IMR-90 (cell line): ENCODE results near the gene CFAP43. TPM values are rescaled to one million over a fixed set of nuclear protein-coding genes. Genes with fewer than 3 reads are reported as not detected.

Experiments
- ATAC-seq: fragments of 200-7000 bp; cut with Tn5 transposase; 2 replicates; pipeline ENCODE4 v1.9.1; 2020; ENCODE audit warnings: low read depth, mild to moderate bottlenecking, moderate library complexity
- BruUV-seq: library from RNA; stranded (reverse); fragments of 400-500 nt; replicated peaks from 2 replicates; lab custom pipeline; 2021; lab: Mats Ljungman, UMichigan
- CTCF ChIA-PET: fragments of 300-600 bp; formaldehyde crosslinking; extraction: SDS; loops from one replicate; lab custom pipeline; 2021; ENCODE audit warnings: antibody characterized with exemption; lab: Yijun Ruan, JAX
- POLR2A ChIA-PET: fragments of 300-600 bp; sonication (Branson Sonifier 250); formaldehyde crosslinking; loops from one replicate; lab custom pipeline; 2022; ENCODE audit warnings: antibody characterized with exemption; ENCODE audit not compliant: unreplicated experiment; lab: Charles Lee
- DNase-seq: peaks from one replicate; pipeline ENCODE4 v3.0.0; 2013
- H2AFZ ChIP-seq: replicated peaks from 2 replicates; pipeline ENCODE3; 2013; ENCODE audit warnings: low read length, mild to moderate bottlenecking; ENCODE audit not compliant: poor library complexity
- H2AK5ac ChIP-seq: 2 replicates; pipeline ENCODE4 v1.6.1; 2013; ENCODE audit warnings: low read depth, low read length, inconsistent platforms
- H2AK9ac ChIP-seq: replicated peaks from 2 replicates; pipeline ENCODE3; 2013; ENCODE audit warnings: mild to moderate bottlenecking, low read depth, low read length, moderate library complexity; ENCODE audit not compliant: poor library complexity
- H2BK120ac ChIP-seq: 2 replicates; pipeline ENCODE4 v1.6.1; 2013; ENCODE audit warnings: low read depth, low read length, inconsistent platforms
- H2BK15ac ChIP-seq: 3 replicates; pipeline ENCODE4 v1.6.1; 2013; ENCODE audit warnings: low read depth, low read length, inconsistent platforms
- H2BK20ac ChIP-seq: 2 replicates; pipeline ENCODE4 v1.6.1; 2013; ENCODE audit warnings: low read depth, mild to moderate bottlenecking, inconsistent platforms, low read length, moderate library complexity
- H2BK5ac ChIP-seq: 2 replicates; pipeline ENCODE4 v1.6.1; 2013; ENCODE audit warnings: mild to moderate bottlenecking, low read depth, low read length, inconsistent platforms; ENCODE audit not compliant: poor library complexity, severe bottlenecking
- H3K14ac ChIP-seq: replicated peaks from 2 replicates; pipeline ENCODE4 v1.6.1; 2013; ENCODE audit warnings: low read depth, low read length, inconsistent platforms
- H3K18ac ChIP-seq: 2 replicates; pipeline ENCODE4 v1.6.1; 2013; ENCODE audit warnings: low read depth, low read length, control low read depth
- H3K23ac ChIP-seq: 2 replicates; pipeline ENCODE4 v1.6.1; 2013; ENCODE audit warnings: low read depth, low read length, inconsistent platforms
- H3K27ac ChIP-seq: 2 replicates; pipeline ENCODE4 v1.5.1; 2013; ENCODE audit warnings: mild to moderate bottlenecking, control low read depth, low read length; ENCODE audit not compliant: insufficient read depth
- H3K27me3 ChIP-seq: 2 replicates; pipeline ENCODE4 v1.6.1; 2013; ENCODE audit warnings: low read length; ENCODE audit not compliant: control insufficient read depth, insufficient read depth
- H3K36me3 ChIP-seq: 2 replicates; pipeline ENCODE4 v1.6.1; 2013; ENCODE audit warnings: low read length, mixed read lengths; ENCODE audit not compliant: control insufficient read depth, insufficient read depth
- H3K4ac ChIP-seq: 2 replicates; pipeline ENCODE4 v1.6.1; 2013; ENCODE audit warnings: low read depth, low read length, inconsistent platforms
- H3K4me1 ChIP-seq: 2 replicates; pipeline ENCODE4 v1.6.1; 2013; ENCODE audit warnings: low read length, mixed read lengths; ENCODE audit not compliant: control insufficient read depth, insufficient read depth
- H3K4me2 ChIP-seq: 2 replicates; pipeline ENCODE4 v1.6.1; 2013; ENCODE audit warnings: low read depth, mild to moderate bottlenecking, control low read depth, low read length, moderate library complexity
- H3K4me3 ChIP-seq: 2 replicates; pipeline ENCODE4 v1.5.1; 2013; ENCODE audit warnings: low read depth, mild to moderate bottlenecking, control low read depth, low read length, moderate library complexity; ENCODE audit not compliant: insufficient read depth
- H3K56ac ChIP-seq: 2 replicates; pipeline ENCODE4 v1.6.1; 2013; ENCODE audit warnings: low read length, inconsistent platforms; ENCODE audit not compliant: insufficient read depth; ENCODE audit errors: extremely low read depth
- H3K79me1 ChIP-seq, 2 experiments: 2 replicates each; pipeline ENCODE4 v1.6.1; 2013; ENCODE audit warnings: low read length in 2 of 2, inconsistent platforms in 1 of 2, low read depth in 1 of 2
- H3K9ac ChIP-seq: 2 replicates; pipeline ENCODE4 v1.6.1; 2013; ENCODE audit warnings: low read depth, low read length, control low read depth
- H3K9me1 ChIP-seq: 2 replicates; pipeline ENCODE4 v1.6.1; 2013; ENCODE audit warnings: low read length, inconsistent platforms; ENCODE audit not compliant: insufficient read depth
- H3K9me3 ChIP-seq: 2 replicates; pipeline ENCODE4 v1.6.1; 2013; ENCODE audit warnings: low read length; ENCODE audit not compliant: control insufficient read depth, insufficient read depth
- H4K20me1 ChIP-seq: 2 replicates; pipeline ENCODE4 v1.6.1; 2013; ENCODE audit warnings: low read length, inconsistent platforms; ENCODE audit not compliant: insufficient read depth
- H4K5ac ChIP-seq: 2 replicates; pipeline ENCODE4 v1.6.1; 2013; ENCODE audit warnings: mild to moderate bottlenecking, low read depth, low read length, control low read depth
- H4K8ac ChIP-seq, 2 experiments: 2 replicates each; pipeline ENCODE4 v1.6.1; 2013; ENCODE audit warnings: low read depth in 2 of 2, low read length in 2 of 2, control low read depth in 1 of 2, inconsistent platforms in 1 of 2
- H4K91ac ChIP-seq: 2 replicates; pipeline ENCODE4 v1.6.1; 2013; ENCODE audit warnings: low read depth, low read length, inconsistent platforms; ENCODE audit not compliant: insufficient read depth
- ELK1 ChIP-seq: fragments of 150-350 bp; IDR thresholded peaks from 2 replicates; pipeline ENCODE4 v1.6.1; 2016; ENCODE audit warnings: low read depth, mild to moderate bottlenecking, low read length, moderate library complexity, borderline replicate concordance
- FOS ChIP-seq: fragments of 150-350 bp; IDR thresholded peaks from 2 replicates; pipeline ENCODE4 v1.6.1; 2016; ENCODE audit warnings: low read depth, low read length
- MAZ ChIP-seq: IDR thresholded peaks from 2 replicates; pipeline ENCODE4 v1.6.1; 2012; ENCODE audit warnings: low read depth, mild to moderate bottlenecking, low read length, improper control_type of control experiment, moderate library complexity, borderline replicate concordance
- NFE2L2 ChIP-seq: fragments of 150-350 bp; IDR thresholded peaks from 2 replicates; pipeline ENCODE4 v1.6.1; 2016; ENCODE audit warnings: low read depth, mild to moderate bottlenecking, low read length
- POLR2A ChIP-seq: IDR thresholded peaks from 2 replicates; pipeline ENCODE4 v1.6.1; 2012; ENCODE audit warnings: mild to moderate bottlenecking, low read depth, low read length
- RAD21 ChIP-seq: IDR thresholded peaks from 2 replicates; pipeline ENCODE4 v1.6.1; 2012; ENCODE audit warnings: low read length, improper control_type of control experiment
- SMC3 ChIP-seq: fragments of 150-350 bp; IDR thresholded peaks from 2 replicates; pipeline ENCODE4 v1.6.1; 2016; ENCODE audit warnings: low read depth, mild to moderate bottlenecking, antibody characterized with exemption, low read length, moderate library complexity
- USF2 ChIP-seq: fragments of 150-350 bp; IDR thresholded peaks from 2 replicates; pipeline ENCODE4 v1.6.1; 2017; ENCODE audit warnings: mild to moderate bottlenecking, antibody characterized with exemption, low read length, low read depth
- WGBS, 2 experiments: methylation state at CpG; one replicate each; pipeline versions ENCODE4 v1.1.5 to v1.1.7; 2013; ENCODE audit warnings: missing lambda C conversion rate in 2 of 2; ENCODE audit not compliant: insufficient read length in 1 of 2; ENCODE audit errors: extremely low coverage in 2 of 2; 5-methylcytosine and 5-hydroxymethylcytosine counted together
- dilution Hi-C: fragments of 300-500 bp; cut with HindIII; formaldehyde crosslinking; loops from one replicate; pipeline ENCODE4 v1.14.3; 2018; ENCODE audit warnings: low sequenced_read_pairs; ENCODE audit not compliant: unreplicated experiment
- in situ Hi-C: fragments of 300-500 bp; cut with MboI; formaldehyde crosslinking; loops from 3 replicates; pipeline ENCODE4 v1.14.3; 2019; ENCODE audit warnings: low sequenced_read_pairs, inconsistent platforms, mixed read lengths
- intact Hi-C: fragments of 100-400 bp; cut with micrococcal nuclease; formaldehyde crosslinking; loops from 2 replicates; pipeline ENCODE4 v1.10.0; 2022
- polyA plus RNA-seq, 3 experiments: library from polyadenylated mRNA; depleted of rRNA; stranded (reverse); fragments of >200 nt; gene quantifications; 2 replicates each; pipeline ENCODE4 v1.2.3, GENCODE V29; 2012; ENCODE audit warnings: low replicate concordance in 1 of 3
- total RNA-seq: library from RNA; depleted of rRNA; stranded (reverse); fragments of >200 nt; gene quantifications from 2 replicates; pipeline ENCODE4 v1.2.3, GENCODE V29; 2012

The CFAP43 gene
- total and polyA plus RNA-seq, 2 of the 4 experiments (the other 2 are of a cell fraction): under 0.01 to 0.05 TPM

DNA sequence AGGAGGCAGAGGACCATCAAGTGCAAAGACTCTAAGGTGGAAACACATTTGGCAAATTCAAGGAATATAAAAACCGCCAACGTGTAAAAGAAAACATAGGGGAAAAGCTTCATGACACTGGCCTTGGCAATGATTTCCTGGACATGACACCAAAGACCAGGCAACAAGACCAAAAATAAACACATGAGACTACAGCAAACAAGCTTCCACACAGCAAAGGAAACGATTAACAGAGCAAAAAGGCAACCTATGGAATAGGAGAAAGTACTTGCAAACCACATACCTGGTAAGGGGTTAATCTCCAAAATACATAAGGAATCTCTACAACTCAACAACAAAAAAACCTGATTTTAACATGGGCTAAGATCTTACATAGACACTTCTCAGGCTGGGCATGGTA, 26.0 kb upstream of the CFAP43 start:
- Histone ChIP-seq H2AK9ac (no peak overlapping the region), H3K56ac (no peak overlapping the region), H4K8ac (no peak overlapping the region), H3K4ac (no peak overlapping the region), H2BK20ac (no peak overlapping the region), H2BK15ac (no peak overlapping the region), H3K9me1 (peaks cover 16% of the 10 kb centered on the region; the same call in 1 of the 2 replicates), H3K4me2 (no peak overlapping the region), H3K18ac (no peak overlapping the region), H3K27ac (0 out of 2 replicates have a peak overlapping the region, but pooled peaks have one; percentile 29), H2AFZ (no peak overlapping the region), H3K9me3 (no peaks in the 10 kb centered on the region), H3K14ac (no peak overlapping the region), H2BK5ac (peak overlapping the region; percentile 26), H3K4me1 (peaks cover 15% of the 10 kb centered on the region), H3K23ac (peak overlapping the region; percentile 36), H3K36me3 (peaks cover 34% of the 10 kb centered on the region), H3K27me3 (no peaks in the 10 kb centered on the region), H2AK5ac (no peak overlapping the region), H3K9ac (no peak overlapping the region), H4K5ac (no peak overlapping the region), H4K20me1 (peaks cover 43% of the 10 kb centered on the region; the same call in 1 of the 2 replicates), H4K91ac (no peak overlapping the region), H3K79me1 (peaks cover 21 to 53% of the 10 kb centered on the region in 2 experiments), H3K4me3 (no peak overlapping the region), H2BK120ac (no peak overlapping the region)
- ATAC-seq: no peak
- TF ChIP-seq NFE2L2 (no peak), SMC3 (no peak), MAZ (no peak), POLR2A (no peak), FOS (no peak), ELK1 (no peak), RAD21 (no peak), USF2 (no peak)
- DNase-seq: no peak
- ChIA-PET POLR2A (no interaction called here), CTCF (interaction anchor here (1.4 kb wide), 1 partner anchor 34 kb away, joined by 3 read pairs; no protein-coding TSS in a partner anchor)
- in situ Hi-C loops: no loop called here
- intact Hi-C loops: no loop called here
- dilution Hi-C loops: no loop called here
- WGBS, 2 experiments: no CpG with 5 or more reads among the region's 3 CpGs
- BruUV-seq: no TSS peak
